Stimulated activated CD8-positive, alpha-beta memory T cell treated with anti-CD3 and anti-CD28 coated beads, Interleukin-15, amount 100 ng/mL, for 24 hours (primary cell): ENCODE data around the gene PACSIN2.
"Not testable (repeated sequence)": the region's sequence is repeated elsewhere in the genome, so short reads cannot be mapped to it uniquely, and the experiment has no call there.

Experiments used
- DNase-seq: peaks from one replicate; pipeline ENCODE4 v3.0.0-alpha.2; 2020; ENCODE audit warnings: low read depth

PACSIN2 gene

DNA sequence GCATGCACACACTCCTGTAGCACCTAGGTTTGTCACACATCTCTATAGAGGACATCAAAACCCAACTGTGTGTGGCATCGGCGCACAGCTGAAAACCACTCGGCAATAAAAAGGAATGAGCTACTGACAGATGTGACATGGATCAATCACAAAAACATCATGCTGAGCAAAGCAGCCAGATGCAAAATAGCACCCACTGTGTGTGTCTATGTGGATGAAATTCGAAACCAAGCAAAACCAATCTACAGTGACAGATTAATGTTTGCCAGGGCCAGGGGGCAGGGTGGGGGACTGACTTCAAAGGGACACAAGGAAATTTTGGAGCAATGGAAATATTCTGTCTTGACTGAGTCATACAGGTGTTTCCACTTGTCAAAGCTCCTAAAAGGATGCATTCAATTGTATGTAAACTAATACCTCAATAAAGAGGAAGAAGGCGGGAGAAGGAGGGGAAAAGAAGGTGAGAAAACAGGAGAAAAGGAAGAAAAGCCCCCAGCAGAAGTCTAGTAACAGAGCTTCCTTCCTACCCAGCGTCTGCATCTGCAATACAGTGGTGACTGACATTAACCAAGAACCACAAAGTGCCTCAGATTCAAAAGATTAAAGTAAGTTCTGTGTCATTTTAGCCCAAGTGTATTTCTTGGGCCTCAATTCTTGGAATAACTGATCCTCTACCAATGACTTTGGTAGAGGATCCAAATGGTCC, 49.8 kb downstream of the PACSIN2 start:
- DNase-seq: no peak

DNA sequence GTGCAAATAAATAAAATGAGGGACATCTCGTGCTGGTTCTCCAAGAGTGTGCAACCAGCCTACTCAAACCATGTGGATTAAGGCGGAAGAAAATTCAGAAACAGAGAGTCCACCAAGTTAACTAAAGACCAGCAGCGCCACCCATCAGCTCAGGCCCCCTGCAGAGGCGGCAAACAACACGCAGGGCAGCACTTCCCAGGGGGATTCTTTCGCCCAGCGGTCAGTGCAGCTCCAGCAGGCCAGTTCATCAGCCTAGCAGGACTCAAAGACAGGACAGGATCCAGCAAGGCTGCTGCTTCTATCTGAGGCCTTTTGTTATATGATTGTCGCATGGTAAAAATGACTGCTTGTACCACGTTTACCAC, 51.7 kb downstream of the PACSIN2 start:
- DNase-seq: no peak

DNA sequence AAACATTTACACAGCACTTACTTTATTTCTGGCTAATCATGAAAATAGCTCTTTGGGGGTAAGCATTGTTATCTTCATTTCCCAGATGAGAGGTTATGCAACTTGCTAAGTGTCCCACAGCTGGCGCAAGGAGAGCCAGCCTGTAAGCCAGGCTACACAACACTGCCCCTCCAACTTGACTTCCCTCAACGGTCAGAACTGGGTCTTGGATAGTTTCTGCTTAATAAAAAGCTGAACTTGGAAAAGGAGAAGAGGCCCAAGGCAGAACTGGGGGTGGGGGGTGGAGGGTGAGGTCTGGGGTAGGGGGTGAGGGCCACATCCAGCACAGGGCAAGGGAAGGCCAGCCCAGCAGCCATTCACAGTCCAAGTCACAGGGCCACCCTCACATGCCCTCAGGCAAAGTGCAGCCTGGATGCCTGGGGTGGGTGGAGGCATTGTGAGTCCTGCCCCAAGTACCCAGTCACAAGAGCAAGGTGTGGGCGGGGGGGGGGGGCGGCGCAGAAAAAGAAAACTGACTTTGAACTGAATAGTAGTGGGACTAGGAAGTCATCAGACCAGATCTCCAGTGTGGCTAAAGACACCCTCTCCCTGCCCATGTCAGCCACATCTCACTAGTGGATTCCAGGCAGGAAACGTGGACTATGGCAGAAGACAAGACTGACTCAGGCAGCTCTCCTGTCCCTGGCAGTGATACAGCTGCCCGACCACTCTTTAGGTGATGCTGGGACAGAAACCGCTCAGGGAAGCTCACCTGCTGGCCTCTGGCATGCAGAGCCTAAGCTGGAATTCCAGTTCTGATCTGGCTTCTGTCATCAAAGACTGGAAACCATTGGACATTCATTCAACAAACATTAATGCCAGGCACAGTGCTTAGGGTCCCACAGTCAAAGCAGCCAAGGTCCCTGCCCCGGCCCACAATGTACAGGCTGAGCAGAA, 52.4 kb downstream of the PACSIN2 start:
- DNase-seq: no peak

DNA sequence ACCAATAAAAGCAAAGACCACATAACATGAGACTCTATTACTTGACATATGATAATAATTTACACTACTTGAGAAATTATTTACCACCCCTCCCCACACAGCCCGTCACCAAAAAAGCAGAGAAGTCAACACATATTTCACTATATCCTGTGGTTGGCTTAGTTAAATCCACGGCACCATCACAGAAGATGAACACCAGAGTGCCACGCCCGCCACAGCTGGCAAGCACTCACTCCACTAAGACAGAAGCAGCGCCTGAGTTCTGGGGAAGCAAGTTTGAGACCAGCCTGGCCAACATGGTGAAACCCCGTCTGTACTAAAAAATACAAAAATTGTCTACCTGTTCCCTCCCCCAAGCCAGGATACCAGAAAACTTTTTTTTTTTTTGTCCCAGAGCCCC, 53.1 kb downstream of the PACSIN2 start:
- no peak for DNase-seq

DNA sequence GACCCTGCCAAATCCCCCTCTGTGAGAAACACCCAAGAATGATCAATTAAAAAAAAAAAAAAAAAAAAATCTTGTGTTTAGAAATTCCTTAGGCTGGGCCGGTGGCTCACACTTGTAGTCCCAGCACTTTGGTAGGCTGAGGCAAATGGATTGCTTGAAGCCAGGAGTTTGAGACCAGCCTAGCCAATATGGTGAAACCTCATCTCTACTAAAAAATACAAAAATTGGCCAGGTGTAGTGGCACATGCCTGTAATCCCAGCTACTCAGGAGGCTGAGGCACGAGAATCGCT, 53.6 kb downstream of the PACSIN2 start:
- DNase-seq: not testable (repeated sequence)

DNA sequence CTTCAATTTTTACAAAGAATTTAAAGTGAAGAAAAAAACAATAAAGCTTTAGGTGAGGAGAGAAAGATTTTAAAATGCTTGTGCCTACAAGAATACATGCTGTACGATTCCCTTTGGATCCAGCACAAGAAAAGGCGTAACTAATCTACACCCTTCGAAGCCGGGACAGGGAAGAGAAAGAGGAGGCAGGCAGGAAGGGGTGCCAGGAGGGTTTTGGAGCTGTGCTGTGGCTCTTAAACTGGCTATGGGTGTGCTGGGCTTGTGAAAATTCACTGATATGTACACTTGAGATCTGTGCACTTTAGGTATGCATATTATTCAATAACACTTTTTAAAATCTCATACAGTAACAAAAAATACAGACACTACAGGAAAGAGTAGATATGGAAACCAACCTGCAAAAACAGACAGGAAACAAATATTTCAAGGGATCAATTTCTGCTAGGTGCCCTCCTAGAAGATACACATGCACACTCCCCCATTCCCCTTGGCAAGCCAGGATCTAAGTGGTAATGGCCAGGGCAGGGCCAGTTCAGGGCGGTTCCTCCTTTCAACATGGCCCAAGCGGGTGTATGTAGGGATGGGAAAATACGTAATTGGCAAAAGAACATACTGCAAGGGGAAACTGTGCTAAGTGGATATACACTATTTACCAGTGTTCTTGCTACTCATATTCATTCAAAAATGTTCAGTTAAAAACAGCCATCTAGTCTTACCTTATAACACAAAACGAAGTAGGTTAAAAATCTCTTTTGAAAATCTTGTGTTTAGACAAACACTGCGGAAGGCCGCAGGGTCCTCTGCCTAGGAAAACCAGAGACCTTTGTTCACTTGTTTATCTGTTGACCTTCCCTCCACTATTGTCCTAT, 54.2 kb downstream of the PACSIN2 start:
- DNase-seq: no peak

DNA sequence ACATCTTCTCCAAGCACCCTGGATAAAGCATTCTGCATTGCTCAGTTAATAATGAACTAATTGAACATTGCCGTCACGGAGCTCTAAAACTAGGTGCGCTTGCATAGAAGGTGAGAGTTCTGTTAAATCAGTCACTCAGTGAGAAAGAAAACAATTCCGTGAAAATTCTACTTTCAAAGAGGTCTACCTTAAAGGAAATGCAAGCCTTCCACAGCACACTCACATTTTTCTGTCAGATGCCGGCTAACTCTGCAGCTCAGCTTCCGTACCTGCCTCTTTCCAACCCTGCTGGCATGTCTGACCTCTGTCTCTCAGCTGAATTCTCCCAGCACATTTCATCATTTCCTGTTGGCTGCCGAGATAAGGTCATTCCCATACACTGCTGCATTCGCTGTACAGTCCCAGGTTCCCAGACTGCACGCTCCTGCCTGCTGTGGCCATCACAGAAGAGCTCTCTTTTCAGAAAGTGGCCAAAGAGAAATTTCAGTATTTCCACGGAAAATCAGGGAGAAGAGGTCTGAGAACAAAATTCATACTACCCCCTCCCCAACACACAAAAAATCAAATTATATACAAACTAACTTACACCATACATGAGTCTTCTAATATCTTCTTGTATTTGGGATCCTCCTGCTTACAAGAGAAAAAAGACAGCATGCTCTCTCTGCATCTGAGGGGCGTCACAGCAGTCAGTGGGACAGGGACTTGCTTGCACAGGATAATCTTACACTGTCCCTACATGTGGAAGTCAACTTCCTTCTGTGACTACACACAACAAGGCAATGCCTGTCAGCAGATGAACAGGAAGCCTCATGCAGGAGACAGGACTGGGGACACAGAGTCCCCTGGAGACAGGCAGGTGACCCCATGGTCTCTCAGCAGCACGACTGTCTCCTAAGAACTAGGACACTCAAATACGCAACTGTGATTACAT, 55.1 kb downstream of the PACSIN2 start:
- DNase-seq: no peak

DNA sequence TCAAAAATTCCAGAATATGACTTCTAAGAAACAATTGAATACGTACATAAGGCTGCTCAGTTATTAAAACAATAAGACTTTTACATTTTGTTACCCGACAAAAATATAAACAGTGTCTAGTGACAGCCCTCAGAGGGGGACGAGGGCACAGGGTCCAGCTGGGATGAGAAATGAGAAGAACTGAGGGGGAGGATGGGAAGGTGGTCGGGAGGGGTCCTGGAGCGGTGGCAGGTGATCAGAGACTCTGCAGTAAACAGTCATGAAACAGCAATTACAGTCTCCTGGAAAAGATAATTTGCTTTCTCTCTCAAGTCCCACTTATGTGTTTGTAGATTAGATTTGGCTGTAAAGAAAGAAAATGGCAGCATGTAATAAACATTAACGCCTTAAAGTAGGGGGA, 56.0 kb downstream of the PACSIN2 start:
- no peak for DNase-seq

DNA sequence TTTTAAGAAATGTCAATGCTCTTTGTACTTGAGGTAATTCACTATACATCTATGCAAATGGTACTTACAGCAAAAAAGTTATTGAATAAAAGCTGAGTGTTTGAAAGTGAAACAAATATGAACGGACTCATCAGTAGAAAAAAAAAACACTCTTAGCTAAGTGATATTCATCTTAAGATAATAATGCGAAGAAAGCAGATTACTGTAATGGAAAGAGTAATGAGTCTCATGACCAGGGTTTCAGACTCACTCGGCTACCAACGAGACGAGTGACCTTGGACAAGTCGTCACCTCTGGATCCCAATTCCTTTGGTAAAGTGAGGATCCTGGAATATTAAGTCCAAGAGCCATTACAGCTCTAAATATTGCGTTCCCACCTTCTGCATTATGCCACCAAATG, 57.0 kb downstream of the PACSIN2 start:
- no peak for DNase-seq

DNA sequence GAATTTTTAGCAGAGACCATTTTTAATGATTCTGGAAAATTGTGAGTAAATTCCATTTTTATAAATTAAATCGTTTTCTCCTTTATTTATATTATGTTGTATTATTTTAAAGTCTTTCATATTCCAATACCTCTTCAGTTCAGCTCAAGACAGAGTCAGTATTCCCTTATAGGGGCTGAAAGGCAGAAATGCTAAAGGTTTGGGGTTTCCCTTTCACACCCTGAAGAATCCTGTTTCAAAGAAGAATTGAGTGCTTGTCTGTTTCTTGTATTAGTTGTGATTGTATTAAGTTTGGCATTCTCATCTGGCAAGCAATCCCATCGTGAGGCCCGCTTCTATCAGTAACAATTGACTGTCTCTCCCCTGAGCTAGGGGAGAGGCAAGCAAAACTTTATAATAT, 57.4 kb downstream of the PACSIN2 start:
- no peak for DNase-seq

DNA sequence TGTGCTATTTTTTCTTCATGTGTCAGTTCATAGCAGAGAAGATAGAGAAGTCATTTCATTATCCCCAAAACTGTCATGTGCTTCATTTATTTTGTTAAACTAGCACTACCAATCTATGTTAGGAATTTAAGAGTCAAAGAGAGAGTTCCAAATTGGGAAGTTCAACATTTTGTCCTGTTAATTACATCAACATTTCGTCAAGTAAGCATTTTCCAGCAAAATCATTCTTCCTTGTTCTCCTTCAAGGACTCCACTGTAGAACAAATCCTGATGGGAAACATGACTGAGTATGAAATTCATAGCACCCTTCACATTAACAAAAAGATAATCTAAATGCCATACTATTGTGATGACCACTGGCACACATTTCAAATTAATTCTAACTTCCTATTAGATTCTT, 59.1 kb downstream of the PACSIN2 start:
- no peak for DNase-seq

DNA sequence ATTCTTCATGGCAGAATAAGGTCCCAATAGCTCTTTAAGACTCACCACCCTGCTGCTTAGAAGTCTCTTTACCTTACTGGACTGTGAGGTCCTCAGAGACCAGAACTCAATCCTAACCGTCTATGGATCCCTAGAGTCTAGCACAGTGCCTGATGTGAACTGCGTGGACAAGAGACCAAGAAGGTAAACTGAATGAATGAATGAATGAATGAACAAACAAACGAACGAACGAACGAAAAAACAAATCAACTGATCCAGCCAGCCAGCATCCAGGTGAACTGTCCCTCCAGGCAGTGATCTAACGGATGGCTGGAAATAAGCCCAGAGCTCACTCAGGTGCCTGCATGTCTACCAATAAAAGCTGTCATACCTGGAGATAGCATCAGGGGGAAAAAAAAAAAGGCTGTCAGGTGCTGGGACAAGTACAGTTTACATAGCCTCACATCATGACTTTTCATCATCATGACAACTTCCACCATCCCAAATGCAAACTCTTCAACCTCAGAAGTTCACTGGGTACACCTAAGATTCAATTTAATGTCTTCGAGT, 59.8 kb downstream of the PACSIN2 start:
- no peak for DNase-seq

DNA sequence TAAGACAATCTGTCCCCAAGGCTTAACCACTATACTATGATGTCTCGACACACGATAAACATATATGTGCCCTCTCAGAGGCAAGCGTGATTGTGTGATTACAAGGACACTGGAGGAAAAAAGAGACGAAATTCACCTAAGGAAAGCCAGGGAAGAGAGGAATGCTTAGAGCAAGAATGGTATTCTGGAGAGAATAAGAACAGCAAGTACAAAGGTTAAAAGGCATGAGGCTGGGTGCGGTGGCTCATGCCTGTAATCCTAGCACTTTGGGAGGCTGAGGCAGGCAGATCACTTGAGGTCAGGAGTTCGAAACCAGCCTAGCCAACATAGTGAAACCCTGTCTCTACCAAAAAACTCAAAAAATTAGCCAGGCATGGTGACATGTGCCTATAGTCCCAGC, 61.2 kb downstream of the PACSIN2 start:
- not testable (repeated sequence) for DNase-seq

DNA sequence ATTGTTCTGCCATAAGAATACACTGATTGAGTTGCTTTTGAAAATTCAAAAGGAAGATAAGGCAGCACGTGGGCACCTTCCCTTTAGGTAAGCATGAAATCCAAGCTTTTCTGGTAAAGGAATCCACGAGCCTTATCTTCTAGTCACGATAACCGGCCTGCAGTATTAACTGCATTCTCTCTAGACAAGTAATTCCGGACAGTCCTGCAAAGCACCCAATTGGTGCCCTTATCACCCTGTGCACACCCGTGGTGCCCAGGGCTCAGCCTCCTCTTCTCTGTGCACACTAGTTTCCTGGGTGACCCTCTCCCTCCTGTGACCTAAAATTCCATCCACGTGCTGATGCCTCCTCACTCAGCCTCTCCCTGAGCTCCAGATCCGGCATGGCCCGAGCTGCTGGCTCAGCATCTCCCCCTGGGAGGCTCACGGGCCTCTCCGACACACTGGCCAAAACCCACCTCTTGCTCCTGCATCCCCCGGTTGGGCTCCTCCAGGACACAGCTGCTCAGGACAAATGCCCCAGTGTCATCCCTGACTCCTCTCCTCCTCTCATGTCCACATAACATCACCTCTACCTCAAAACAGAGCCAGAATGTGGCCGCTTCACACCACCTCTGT, 63.7 kb downstream of the PACSIN2 start:
- DNase-seq: no peak

DNA sequence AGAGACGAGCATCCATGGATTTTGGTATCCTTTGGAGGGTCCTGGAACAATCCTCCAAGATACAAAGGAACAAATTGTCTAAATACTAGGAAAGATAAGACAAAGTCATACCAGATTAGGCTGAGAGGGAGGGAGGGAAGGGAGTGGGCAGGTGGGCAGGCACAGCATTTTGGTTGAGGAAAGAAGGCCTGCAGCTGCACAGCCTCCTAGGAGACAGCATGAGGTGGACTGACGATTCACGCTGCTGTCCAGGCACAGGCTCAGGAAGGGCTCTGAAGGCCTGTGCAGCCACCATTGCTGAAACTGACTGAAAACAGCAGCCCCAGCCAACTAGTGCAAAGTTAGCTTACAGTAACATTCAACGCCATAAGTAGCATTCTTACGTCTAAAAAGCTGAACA, 64.7 kb downstream of the PACSIN2 start:
- no peak for DNase-seq

DNA sequence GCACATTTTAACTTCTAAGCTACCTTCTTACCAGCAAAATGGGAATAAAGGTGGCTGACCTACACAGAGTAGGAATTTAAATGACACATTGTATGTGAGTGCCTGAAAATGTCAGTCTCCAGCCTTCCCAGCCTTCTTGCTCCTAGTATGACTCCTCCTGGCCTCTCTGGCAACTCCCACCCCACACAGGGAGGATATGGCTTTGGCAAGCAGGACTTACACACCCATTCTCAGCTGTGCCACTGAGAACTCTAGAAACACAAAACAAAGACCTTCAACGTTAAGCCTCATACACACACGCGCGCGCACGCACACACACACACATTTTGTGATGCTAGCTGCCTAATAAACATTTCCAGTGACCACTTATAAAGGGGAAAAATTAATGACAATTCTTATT, 65.8 kb downstream of the PACSIN2 start:
- no peak for DNase-seq

DNA sequence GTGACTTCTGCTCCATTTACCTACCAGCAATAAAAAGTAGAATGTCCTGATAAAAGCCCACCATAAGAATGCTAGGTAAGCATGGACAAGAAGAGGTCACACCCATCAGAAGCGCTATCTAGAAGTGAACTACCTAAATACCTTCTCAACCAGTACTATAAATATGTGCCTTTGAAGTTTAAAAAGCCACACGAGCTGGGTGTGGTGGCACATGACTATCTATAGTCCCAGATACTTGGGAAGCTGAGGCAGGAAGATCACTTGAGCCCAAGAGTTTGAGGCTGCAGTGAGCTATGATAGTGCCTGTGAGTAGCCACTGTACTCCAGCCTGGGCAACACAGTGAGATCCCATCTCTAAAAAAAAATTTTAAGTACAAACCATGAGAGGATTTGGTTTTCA, 66.7 kb downstream of the PACSIN2 start:
- DNase-seq: no peak

DNA sequence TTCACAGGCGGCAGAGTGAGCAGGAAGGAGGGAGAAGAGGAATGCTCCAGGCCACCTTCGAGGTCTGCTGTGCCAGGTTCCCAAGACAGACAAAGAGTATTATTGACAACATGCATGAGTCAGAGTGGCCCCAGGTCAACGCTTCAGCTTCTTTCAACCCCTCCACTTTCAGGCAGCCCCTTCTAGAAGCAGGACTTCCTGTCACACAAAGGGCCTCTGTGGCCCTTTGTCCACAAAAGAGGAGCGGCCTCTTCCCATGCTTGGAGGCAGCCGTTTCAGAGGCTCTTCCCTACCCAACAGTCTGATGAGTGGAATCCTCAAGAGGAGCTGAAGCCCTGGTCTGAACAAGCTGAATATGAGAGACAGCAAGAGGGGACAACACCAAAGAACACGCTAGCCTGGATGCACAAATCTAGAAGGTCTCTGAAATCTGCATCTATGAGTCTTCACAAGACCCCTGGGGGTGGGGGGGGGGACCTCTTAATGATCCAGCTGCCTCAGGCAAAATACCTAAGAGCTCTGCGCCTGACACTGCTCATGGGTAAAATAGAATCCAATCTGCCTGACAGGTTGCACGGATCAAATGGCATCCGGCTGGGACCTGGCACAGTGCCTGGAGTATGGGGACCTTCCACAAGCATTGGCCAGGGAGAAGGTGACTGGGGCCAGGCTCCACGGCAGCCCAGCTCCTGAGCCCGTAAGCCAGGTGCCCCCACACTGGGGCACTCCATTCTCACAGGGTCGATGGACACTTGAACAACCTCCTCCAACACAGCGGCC, 67.5 kb downstream of the PACSIN2 start:
- DNase-seq: no peak

DNA sequence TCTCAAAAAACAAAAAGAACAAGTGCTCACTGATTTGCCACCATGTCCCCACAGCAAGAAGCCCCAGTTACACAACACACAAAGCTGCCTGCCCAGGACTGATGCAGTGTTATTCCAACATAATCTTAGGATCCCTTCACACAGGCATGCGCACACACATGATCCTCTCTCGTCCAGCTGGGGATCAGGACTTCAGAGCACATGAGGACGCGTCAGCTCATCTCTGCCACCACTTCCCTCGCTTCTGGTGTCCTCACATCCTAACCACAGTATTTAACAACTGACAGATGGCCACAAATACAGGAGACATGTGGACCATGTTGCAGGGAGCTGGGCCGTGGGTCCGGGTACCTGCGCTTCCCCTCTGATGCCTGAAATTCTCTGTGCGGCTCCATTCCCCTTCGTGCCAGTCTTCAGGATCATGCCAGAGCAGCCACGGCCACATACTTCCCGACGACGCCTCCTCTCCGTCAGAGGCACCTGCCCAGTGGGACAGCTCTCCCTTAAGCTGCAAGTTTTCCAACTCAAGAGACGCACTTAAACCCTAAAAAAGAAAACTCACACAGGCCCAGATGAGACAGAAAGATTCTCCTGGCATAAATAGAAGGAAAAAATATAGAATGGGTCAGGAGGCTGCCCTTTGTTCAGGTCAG, 68.3 kb downstream of the PACSIN2 start:
- no peak for DNase-seq

DNA sequence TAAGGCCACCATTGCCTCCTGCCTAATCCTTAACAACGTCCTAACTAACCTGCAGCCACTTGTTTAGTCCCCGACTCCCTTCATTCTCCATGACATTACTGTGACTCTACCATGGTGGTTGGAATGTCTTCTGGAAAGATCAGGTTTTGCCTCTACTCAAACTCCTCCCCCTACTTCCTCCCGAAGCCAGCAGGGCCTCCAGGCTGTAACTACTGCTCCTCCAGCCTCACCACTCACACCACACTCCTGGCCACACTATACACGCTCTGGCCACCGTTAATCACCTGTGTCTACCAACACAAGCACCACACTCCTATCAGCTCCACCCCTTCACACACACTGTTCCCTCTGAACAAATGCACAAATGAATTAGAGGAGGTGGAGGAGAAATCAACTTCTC, 69.2 kb downstream of the PACSIN2 start:
- DNase-seq: no peak
